NAMALWA (cell line): ENCODE measurements around the gene CDC42SE2.

Experiments used
- DNase-seq: peaks from one replicate; pipeline ENCODE4 v3.0.0-alpha.2; 2015; ENCODE audit warnings: low spot score

Gene CDC42SE2, protein sequence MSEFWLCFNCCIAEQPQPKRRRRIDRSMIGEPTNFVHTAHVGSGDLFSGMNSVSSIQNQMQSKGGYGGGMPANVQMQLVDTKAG

DNA sequence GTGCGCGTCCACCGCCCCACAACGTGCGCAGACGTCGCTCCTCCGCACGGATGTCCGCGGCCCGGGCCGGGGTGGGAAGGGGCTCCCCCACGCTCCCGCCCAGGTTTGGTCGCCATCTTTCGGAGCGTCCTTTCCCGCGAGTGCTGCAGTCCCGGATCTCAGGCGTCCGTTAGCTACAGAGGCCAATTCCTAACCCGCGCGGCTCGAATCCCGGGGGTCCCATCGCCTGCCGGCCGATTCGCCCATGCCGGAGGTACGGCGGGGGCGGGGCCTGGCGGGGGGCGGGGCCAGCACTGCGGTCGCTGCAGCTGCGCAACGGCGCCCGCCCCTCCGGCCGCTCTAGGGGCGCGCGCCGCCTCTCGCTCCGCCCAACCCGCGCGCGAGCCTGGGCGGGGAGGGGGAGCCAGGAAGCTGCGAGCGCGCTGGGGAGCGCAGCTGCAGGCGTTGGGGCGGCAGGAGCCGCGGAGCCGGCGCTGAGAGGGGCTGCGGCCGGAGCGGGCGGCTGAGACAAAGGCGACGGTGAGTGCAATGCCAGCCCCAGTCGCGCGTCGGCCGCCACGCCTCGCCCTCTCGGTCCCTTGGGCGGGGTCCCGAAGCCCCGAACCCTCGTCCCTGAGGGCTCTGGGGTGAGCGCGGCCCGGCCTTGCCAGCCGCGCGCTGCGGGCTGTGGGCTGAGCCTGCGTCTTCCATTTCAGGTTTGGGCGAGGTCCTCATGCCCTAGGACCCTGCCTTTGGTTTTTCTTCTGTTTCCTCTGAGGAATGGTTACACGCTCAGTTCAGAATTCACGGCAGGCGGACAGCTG lies at the start of gene CDC42SE2:
Gene CDC42SE2 (plus strand): TSS at position 406 of the 803 bp plus-strand sequence. CDS start 95,441 bp downstream, outside the sequence.
- peak; percentile 94 for DNase-seq

DNA sequence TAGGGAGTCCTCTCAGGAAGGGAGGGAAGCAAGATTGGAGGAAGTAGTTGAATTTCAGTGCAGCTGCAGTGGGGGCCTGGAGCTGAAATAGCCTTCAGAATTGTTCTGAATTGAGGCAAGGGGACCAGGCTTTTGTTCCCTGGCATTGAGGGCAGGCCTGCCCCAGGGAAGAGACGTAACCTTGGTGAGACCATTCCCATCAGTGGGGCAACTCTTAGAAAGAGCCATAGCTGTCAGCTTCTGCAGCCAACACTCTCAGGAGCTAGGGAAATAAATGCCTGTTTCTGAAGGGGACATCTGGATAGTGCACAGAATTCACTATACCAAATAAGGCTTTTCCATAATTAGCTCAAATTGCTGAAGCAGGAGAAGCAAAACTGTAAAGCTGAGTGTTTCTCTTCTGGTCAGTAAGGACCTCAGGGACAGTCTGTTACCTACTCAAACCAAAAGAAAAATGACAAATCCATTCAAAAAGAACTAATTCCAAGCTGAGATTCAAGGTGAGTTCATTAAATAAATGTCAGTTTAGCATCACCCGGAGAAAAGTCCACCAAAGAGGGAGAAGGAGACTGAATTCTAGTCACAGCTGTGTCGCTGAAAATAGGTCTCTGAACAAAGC lies 49.1 kb upstream of the CDC42SE2 start:
- DNase-seq, result no peak

DNA sequence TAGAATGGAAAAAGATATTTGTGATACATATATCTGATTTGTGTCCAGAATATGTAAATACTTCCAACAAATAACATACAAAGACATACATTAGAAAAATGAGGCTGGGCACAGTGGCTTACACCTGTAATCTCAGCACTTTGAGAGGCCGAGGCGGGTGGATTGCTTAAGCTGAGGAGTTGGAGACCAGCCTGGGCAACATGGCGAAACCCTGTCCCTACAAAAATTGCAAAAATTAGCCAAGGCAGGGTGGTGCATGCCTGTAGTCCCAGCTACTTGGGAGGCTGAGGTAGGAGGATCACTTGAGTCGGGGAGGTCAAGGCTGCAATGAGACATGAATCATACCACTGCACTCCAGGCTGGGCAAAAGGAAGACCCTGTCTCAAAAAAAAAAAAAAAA lies 46.1 kb upstream of the CDC42SE2 start:
- DNase-seq, result no peak

DNA sequence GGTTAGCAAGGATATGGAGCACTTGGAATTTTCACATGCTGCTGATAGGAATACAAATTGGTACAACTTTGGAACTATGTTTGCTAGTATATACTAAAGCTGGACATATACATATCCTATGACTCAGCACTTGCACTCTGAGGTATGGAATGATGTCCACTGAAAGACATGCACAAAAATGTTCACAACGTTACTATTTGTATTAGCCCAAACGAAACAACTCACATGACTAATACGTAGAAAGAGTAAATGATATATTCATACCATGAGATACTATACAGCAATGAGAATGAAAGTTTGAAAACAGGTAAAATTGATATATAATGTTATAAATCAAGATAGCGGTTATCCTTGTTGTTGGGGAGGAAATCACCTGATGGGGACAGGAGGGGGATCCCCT lies 45.5 kb upstream of the CDC42SE2 start:
- DNase-seq, result no peak

DNA sequence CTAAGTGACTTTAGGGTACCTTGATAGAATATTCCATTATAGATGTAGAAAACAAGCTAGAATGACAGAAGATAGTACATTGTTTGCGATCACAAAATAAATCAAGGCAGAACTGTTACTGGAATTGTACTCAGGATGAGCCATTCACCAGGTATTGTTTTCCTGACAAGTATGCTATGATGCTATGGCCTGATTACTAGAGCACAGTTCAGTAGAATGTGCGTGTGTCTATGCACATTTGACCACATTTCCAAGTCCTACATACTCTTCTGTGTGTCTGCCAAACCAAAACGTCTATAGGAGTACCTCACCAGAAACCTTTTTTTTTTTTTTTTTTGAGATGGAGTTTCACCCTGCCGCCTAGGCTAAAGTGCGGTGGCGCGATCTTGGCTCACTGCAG lies 43.3 kb upstream of the CDC42SE2 start:
- DNase-seq, result no peak

DNA sequence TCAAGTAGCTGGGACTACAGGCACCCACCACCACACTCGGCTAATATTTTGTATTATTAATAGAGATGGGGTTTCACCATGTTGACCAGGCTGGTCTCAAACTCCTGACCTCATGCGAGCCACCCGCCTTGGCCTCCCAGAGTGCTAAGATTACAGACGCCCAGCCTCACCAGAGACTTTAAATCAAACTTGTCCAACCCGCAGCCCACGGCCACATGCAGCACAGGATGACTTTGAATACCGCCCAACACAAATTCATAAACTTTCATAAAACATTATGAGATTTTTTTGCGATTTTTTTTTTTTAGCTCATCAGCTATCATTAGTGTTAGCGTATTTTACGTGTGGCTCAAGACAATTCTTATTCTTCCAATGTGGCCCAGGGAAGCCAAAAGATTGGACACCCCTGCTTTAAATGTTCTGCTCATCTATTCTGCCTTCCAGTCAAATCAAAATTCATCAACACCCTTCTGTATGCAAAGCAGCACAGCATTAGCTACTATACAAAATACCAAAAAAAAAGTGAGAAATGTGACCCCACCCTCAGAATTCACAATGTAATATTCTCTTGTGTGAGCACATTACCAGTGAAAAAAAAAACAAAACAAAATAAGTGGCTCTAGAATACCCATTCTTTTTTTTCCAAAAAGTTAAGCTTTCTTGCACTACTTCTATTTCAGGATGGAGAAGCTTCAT lies 42.7 kb upstream of the CDC42SE2 start:
- DNase-seq, result no peak

DNA sequence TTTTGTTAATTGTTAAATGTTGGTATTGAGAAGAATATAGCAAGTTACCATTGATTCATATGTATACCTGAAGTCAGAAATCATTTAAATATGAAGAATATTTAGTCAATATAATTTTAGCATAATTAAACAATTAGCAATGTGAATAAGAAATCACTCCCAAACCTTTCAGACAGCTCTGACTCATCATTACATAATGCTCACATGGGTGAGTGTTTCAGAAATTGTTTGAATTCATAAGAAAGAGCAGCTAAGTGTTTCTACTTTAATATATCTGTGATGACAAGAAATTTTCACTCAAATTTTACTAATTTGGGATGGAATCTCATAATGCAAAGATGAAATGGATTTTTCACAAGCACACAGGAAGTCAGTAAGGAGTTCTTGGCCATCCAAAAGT lies 42.0 kb upstream of the CDC42SE2 start:
- DNase-seq, result no peak

DNA sequence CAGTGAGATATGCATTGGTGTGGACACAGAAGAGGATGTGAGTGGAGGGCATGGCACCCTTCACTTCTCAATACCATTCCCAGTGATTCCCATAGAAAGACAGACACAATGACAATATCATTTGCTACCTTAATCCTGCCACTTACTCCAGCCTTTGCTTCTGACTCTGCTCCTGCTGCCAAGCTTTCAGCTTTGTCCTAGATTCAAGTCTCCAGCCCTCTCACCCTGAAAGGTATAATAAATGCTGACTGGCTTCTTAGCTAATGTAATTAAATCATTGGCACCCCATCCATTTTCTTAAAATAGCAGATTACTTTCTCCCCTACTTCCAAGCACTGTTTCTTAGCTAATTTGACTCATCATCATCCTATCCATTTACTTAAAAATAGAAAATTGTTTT lies 41.1 kb upstream of the CDC42SE2 start:
- no peak for DNase-seq

DNA sequence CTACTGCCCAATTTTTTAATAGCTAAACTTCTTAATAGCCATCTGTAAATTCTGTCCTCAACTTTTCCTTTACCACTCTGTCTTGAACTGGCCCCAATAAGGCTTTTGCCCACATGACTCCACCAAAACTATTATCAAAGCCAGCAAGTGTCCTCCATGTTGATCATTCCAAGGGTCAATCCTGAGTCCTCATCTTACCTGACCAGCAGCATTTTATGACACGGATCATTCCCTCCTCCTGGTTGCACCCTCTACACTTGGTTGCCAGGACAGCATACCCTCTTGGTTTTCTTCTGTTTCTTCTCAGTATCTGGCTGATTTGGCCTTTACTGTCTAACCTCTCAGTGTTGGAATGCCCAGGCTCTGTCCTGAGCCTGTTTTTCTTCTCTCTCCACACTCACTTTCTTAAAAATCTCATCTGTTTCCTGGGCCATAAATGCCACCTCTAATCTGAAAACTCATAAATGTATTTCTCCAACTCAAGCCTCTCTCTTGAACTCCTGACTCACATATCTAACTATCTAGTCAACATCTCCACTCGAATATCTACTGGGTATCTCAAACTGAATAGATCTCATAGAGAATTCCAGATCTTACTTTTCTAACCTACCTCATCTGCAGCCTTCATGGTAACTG lies 40.0 kb upstream of the CDC42SE2 start:
- no peak for DNase-seq

DNA sequence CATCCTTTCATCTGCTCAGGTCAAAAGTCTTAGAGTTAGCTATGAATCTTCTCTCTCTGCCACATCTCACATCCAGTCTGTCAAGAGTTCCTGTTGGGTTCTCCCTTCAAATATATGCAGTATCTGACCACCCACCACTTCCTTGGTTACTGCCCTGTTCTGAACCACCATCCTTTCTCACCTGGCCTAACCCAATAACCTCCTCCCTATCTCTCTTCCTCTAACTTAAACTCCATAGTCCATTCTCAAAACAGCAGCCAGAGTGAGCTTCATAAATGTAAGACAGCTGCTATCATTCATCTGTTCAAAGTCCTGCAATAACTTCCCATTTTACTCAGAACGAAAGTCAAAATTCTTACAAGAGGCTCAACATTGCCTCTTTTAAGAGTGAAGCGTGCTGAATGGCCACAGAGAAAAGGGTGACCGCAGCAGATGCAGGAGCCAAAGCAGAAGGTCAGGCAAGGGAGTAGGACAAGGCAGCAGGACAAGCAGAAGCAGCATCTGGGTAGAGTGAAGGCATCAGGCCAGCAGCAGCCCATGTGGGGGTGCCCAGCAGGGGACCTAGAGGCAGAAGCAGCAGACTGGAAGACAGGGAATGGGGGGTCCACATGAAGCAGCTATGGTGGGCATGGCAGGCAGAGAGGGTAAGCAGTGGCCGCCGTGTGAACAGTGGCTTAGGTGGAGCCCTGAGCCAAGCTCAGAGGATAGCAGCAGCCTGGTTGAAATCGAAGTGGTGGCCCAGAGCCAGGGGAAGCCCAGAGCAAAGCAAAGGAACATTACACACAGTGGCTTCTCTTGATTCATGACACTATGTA lies 39.3 kb upstream of the CDC42SE2 start:
- DNase-seq, result peak; percentile 62

DNA sequence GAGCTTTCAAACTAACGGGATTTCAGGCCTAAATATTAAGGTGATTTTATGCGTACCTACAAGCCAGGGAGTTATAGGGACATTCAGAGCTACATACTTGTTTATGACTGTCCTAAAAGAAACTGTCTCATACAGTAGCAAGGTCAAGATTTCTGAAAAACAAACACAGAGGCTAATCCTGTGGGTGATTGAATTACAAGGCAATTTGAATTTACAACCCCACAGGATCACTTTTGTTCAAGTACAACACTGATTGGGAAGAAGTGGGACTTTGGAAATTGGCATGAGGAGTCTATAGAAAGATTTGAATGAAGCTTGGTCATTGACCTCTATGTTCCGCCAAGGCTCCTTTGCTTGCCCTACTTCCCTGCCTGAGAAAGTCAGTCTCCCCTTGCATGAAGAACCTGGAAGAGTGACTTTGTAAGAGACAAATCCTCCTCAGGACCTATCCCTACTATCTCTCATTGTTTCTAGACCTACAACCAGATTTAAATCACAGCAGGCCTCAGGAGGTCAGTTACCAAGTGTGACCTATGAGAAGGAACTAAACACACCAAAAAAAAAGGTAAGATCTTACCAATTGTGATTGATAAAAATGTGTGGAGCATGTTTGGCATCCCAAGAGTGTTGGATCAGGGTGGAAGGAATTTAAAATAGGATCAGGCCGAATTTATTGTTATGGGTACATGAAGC lies 38.4 kb upstream of the CDC42SE2 start:
- no peak for DNase-seq

DNA sequence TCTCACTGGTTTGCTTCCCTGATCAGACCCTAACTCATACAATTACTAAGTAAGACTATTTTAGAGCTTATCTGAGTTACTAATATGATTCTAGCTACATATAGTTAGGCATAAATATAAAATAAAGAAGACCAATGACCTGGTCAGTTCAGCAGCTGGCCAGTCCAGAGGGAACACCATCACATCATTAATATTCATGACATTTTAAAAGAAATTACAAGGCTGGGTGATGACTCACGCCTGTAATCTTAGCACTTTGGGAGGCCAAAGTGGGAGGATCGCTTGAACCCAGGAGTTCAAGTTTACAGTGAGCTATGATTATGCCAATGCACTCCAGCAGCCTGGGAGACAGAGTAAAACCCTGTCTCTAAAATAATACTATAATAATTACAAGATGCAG lies 37.0 kb upstream of the CDC42SE2 start:
- DNase-seq, result no peak

DNA sequence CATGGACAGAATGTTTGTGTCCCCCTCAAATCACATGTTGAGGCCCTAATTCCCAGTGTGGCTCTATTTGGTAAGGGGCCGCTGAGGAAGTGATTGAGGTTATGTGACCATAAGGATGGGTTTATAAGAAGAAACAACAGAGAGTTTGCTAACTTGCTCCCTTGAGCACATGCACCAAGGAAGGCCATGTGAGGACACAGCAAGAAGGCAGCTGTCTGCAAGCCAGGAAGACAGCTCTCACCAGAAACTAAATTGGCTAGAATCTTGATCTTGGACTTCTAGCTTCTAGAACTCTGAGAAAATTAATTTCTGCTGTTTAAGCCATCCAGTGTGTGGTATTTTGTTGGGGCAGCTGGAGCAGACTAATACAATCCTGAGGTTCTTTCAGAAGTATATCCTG lies 35.2 kb upstream of the CDC42SE2 start:
- no peak for DNase-seq

DNA sequence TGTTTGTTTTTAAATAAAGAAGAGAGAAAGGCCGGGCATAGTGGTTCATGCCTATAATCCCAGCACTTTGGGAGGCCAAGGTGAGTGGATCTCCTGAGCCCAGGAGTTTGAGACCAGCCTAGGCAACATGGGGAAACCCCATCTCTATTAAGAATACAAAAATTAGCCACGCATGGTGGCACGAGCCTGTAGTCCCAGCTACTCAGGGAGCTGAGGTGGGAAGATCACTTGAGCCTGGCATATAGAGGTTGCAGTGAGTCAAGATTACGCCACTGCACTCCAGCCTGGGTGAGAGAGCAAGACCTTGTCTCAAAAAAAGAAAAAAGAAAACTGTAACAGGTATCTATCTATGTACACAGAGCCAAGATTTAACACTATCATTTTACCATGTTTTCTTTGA lies 34.2 kb upstream of the CDC42SE2 start:
- DNase-seq, result no peak

DNA sequence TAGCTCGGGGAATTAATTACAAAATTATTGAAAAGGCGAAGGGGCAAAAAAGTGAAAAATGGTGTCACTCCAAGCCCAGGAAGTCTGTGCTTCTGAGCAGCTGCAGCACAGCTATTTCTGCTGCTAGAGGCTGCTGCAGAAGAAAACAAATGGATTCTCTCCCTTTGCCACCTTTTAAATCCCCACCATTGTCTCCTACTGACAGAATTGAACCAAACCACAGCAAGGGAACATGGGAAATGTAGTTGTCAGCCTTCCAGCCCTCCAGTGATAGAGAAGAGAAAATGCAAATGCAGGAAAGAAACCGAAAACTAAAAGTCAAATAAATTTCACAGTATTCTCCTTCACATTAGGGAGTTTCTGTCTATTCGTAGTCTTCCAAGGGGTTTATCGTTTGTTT lies 33.4 kb upstream of the CDC42SE2 start:
- DNase-seq, result peak; percentile 34

DNA sequence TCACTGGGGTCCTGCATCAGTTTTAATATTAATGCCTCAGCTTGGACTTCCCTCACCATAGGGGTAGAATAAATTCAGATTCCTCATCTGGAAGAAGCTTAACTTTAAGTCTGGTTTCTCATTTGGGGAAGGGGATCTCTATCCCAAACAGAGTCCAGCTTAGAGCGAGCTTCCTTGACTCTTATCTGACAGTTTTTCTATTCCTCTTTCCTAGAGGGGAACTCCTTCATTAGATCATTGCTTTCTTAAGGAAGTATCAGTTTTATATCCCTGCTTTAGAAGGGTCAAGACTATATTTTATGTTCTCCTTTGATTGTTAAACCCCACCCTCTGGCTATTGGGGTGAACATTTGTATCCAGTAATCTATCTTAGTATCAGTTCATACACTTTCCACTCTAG lies 24.2 kb upstream of the CDC42SE2 start:
- DNase-seq, result no peak

DNA sequence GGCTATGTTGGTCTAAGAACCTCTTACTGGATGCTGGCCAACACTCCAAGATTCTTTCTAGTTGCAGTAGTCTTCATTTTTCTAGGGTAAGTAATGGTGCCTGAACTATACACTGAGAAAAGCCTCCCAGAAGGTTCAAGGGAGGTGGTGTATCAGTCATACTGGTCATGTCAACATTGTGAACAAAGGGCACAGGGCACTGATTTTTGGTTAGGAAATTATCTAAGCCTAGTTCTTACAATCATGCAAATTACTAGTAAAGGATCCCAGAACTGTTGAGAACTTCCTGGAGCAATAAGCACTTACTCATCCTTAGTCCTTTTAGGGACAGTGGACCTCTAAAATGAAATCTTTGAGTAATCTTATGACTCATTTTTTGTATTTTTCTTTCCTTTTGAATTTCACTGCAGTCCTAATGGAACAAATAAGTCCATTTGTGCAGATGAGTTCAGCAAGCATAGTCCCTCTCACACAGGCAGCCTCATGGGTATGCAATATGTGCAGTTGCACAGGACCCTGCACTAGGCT lies 21.1 kb upstream of the CDC42SE2 start:
- DNase-seq, result no peak

DNA sequence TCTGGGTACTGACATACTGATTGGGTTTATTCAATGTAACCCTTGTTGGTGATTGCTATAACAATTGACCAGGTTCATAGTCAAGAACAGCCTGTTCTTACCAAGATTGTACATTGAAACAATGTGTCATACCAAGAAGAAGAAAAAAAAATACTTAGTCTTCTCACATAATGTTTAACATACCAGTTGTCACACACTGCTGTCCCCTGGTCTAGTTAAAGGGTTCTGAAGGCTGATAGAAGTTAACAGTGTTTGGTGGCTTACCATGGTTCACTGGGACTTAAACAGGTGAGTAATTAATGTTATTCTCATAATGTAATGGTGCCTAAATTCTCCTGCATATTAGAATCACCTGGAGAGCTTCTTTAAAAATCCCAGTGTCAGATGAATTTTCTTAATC lies 18.5 kb upstream of the CDC42SE2 start:
- DNase-seq, result no peak

DNA sequence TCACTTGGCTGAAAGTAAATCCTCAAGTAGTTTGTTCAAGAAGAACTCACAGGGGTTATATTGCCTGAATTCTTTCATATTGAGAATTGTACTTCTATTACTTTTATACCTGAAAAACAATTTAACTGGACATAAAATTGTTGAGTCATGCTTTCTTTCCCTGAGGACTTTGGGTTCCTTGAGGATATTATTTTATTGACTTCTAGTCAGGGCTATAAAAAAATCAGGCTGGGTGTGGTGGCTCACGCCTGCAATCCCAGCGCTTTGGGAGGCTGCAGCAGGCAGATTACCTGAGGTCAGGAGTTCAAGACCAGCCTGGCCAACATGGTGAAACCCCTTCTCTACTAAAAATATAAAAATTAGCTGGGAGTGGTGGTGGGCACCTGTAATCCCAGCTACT lies 17.9 kb upstream of the CDC42SE2 start:
- DNase-seq, result no peak

DNA sequence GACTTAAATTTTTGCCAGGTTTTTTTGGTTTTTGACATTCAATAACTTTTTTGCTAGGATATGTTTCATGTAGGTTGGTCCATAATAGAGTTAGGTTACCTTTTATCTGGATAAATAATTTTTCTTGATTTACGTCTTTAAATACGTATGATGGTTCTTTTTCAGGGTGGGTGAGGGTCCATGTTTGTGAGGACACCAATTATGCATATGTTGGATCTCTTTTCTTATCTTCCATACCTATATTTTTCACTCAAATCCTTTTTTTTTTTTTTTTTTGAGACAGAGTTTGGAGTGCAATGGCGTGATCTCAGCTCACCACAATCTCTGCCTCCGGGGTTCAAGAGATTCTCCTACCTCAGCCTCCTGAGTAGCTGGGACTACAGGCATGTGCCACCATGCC lies 17.3 kb upstream of the CDC42SE2 start:
- no peak for DNase-seq
